ENCODE measurements around the gene EDAR.

DNA sequence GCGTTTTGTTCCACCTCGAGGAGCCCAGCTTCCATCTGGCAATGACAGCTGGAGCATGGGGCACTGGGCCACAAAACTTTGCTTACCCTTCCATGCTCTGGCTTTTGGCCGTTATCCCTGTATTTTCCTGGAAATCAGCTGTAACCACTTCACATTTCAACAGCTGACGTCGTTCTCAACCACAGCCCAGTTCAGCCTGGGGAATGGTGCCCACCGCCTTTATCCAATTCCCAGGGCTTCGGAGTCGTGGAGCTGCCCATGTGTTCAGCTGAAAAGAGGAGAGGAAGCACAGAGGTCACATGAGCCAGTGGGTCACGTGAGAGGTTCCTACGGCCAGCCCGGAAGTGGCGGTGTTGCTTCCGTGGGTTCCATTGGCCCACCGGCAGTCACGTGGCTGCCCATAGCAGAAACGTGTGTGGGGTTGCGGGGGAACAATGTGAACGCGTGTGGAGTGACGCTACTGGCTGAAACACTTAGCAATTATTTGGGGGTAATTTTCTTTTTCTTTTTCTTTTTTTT lies 16.7 kb upstream of the EDAR start:
- TF ChIP-seq, protein P1, sequence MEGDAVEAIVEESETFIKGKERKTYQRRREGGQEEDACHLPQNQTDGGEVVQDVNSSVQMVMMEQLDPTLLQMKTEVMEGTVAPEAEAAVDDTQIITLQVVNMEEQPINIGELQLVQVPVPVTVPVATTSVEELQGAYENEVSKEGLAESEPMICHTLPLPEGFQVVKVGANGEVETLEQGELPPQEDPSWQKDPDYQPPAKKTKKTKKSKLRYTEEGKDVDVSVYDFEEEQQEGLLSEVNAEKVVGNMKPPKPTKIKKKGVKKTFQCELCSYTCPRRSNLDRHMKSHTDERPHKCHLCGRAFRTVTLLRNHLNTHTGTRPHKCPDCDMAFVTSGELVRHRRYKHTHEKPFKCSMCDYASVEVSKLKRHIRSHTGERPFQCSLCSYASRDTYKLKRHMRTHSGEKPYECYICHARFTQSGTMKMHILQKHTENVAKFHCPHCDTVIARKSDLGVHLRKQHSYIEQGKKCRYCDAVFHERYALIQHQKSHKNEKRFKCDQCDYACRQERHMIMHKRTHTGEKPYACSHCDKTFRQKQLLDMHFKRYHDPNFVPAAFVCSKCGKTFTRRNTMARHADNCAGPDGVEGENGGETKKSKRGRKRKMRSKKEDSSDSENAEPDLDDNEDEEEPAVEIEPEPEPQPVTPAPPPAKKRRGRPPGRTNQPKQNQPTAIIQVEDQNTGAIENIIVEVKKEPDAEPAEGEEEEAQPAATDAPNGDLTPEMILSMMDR (IDR thresholded peaks at IDR 0.05 in 2 of 3, conservative IDR thresholded peaks at IDR 0.05 in 1 of 3; ENCODE audit: insufficient read depth in 2 of 3, low read depth in 1 of 3, low read length in 3 of 3) = no peak
- TF ChIP-seq NFRKB (IDR thresholded peaks at IDR 0.05; ENCODE audit: low read depth) = no peak
- TF ChIP-seq, protein P2, sequence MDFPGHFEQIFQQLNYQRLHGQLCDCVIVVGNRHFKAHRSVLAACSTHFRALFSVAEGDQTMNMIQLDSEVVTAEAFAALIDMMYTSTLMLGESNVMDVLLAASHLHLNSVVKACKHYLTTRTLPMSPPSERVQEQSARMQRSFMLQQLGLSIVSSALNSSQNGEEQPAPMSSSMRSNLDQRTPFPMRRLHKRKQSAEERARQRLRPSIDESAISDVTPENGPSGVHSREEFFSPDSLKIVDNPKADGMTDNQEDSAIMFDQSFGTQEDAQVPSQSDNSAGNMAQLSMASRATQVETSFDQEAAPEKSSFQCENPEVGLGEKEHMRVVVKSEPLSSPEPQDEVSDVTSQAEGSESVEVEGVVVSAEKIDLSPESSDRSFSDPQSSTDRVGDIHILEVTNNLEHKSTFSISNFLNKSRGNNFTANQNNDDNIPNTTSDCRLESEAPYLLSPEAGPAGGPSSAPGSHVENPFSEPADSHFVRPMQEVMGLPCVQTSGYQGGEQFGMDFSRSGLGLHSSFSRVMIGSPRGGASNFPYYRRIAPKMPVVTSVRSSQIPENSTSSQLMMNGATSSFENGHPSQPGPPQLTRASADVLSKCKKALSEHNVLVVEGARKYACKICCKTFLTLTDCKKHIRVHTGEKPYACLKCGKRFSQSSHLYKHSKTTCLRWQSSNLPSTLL (IDR thresholded peaks at IDR 0.05) = no peak
- no peak for TF ChIP-seq POLR2AphosphoS2 (IDR thresholded peaks at IDR 0.05; ENCODE audit: low read length)
- TF ChIP-seq, protein P3, sequence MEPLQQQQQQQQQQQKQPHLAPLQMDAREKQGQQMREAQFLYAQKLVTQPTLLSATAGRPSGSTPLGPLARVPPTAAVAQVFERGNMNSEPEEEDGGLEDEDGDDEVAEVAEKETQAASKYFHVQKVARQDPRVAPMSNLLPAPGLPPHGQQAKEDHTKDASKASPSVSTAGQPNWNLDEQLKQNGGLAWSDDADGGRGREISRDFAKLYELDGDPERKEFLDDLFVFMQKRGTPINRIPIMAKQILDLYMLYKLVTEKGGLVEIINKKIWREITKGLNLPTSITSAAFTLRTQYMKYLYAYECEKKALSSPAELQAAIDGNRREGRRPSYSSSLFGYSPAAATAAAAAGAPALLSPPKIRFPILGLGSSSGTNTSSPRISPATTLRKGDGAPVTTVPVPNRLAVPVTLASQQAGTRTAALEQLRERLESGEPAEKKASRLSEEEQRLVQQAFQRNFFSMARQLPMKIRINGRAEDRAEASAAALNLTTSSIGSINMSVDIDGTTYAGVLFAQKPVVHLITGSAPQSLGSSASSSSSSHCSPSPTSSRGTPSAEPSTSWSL (CRISPR knock-in tag; IDR thresholded peaks at IDR 0.05; ENCODE audit: borderline replicate concordance) = no peak
- TF ChIP-seq TARDBP (IDR thresholded peaks at IDR 0.05) = no peak
- no peak for TF ChIP-seq BMI1 (IDR thresholded peaks at IDR 0.05; ENCODE audit: low read length)
- no peak for TF ChIP-seq ZNF274 (IDR thresholded peaks at IDR 0.05; ENCODE audit: borderline replicate concordance, low read depth, low read length)
- no peak for TF ChIP-seq CC2D1A (IDR thresholded peaks at IDR 0.05)
- TF ChIP-seq POLR2A (conservative IDR thresholded peaks at IDR 0.05) = no peak
- no peak for TF ChIP-seq ZZZ3 (IDR thresholded peaks at IDR 0.05)

Measured in K562 (cell line).